Activated gamma-delta T cell treated with Interleukin-2 at 50 U/mL for 16 hours (primary cell): ENCODE results near the gene COL4A1.

ENCODE experiments used
- DNase-seq: peaks from one replicate; pipeline ENCODE4 v3.0.0-alpha.2; 2020

Gene COL4A1

DNA sequence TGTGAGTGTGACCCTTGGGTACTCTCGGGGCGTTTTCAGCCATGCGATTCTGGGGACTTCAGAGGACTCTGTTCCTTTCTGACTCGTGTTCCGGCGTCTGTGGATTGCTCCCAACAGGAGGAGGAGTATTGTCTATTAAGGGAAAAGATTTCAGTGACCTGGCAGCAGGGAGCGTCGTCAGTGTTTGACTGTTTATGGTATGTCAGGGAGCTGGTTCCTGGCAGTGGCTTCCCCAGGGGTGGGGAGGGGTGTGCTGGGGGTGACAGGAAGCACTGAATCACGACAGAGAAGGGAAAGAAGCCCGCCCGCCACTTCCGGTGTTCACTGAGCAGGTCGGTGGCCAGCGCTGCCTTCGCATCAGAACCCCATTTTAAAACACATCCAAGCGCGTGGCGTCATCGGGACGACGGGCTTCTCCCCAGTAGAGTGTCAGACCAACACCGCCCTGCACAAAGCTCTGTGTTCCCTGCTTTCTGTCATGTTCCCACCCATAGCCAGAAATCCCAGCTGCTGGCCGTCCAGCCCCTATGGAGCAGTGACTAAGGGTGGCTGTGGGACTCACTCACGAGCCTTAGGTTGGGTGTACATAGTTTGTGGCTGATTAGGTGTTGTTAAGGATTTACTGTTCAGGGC is 34.0 kb upstream of the COL4A1 start:
- peak; percentile 45 for DNase-seq

DNA sequence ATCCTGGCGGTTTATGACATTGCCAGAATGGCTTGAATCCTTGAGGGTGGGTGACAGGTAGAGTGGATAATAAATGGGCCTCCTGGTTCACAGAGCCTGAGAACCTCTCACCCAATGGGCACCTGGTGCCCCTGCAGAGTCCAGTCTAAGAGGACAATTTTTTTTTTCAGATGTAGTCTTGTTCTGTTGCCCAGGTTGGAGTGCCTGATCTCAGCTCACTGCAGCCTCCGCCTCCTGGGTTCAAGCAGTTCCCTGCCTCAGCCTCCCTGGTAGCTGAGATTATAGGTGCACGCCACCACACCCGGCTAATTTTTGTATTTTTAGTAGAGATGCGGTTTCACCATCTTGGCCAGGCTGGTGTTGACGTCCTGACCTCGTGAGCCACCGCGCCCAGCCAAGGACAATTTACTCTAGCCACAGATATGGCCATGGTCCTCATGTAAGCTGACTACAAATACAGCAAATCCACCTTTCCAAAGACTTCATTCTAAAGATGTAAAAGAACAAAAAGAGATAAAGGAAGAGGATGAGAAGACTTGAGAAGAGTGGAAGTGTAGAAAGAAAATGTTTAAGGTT is 33.1 kb upstream of the COL4A1 start:
- no peak for DNase-seq

DNA sequence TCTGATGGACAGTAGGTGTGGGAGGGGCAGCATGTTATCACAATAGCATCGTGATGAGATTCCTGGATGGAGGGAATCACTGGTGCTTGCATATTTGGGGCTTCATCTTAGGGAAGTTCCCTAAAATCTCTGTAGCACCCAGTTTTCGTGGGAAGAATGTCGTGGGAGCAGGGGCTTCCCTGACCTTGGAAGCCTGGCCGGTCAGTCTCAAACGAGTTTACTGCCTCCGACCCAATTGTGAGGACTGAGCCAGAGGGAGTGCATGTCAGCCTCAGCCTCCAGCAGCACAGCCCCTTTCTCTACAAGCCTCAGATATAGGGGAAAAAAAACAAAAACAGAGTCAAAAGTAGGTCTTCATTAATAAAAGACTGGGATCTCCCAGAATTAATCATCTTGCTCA is 32.3 kb upstream of the COL4A1 start:
- DNase-seq, result no peak

DNA sequence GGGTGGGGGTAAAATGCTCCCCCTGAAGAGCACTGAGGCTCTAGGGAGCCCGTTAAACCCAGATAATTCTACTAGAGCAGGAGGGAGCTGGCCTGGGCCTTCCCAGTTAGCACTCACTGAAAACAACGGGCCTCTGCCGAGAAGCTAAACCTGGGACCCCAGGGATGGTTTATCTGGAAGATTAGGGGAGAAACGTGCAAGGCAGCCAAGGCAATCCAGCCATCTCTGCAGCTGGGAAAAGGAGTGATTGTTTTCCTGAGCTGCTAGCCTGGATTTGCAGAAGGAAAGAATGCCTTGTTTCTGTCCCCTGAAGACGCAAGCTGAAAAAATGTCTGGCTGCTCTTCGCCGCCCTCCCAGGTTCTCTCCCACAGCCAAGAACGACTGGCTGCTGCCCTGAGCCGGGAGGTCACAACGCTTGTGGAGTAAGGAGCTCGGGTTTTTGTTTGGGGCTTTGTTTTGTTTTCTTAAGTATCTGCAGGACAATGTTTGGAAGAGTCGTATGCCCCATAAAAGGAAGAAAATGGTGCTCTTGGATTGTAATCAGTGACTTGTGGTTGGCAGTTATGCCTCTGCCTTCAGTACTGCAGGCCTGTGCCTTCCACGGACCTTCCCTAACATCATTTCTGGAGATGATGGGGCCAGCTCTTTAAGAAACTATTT is 31.6 kb upstream of the COL4A1 start:
- no peak for DNase-seq

DNA sequence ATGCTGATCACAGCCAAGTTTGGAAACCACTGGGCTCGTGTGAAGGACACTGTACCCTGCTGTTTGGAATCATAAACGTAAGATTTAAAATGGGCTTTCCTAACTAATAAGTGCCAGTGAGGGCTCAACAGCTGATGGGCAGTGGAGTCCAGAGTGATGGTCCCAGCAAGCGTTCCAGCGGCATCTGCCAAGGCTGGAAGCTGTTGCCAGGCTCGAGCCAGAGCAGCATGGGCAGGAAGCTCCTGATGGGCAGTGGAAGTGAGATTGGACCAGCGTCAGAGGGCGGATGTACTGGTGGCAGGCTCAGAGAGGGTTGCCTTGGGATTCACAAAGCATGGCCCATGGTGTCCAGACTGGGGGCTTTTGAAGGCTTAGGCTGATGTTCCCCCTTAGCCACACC is 30.3 kb upstream of the COL4A1 start:
- DNase-seq, result no peak

DNA sequence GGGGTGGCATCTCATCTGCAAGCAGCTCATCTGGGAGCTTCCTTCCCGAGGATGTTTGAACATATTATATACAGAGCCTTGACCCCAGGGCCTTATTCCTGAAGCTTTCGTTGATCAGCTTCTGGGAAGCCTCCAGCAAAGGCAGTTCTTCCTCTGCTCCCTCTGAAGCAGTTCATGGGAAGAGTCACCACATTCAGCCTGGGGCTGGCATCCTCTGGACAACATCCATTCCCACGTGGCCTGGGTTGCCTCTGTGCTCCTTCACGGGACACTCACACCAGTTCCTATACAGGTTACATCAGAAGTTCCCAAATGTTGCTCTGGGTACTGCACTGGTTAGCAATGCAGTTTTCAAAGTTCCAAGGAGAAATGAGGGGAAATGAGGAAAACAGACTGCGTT is 29.7 kb upstream of the COL4A1 start:
- no peak for DNase-seq

DNA sequence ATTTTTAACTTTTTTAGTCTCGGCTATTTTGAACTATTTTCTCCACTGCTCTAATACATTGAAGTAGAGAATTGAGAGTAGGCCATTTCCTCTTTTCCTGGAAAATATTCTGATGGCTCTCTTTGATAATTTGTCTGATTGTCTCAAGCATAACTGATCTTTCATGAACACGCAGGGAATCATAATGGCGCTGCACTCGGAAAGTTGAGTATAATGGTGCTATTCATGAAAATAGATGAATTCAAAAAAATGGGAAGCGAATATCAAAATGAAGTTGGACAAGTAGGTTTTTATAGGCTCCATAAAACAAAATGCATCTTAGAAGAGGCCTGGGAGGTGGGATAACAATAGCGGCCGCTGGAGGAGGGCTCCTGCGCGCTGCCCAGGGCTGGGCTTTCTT is 29.2 kb upstream of the COL4A1 start:
- DNase-seq, result no peak

DNA sequence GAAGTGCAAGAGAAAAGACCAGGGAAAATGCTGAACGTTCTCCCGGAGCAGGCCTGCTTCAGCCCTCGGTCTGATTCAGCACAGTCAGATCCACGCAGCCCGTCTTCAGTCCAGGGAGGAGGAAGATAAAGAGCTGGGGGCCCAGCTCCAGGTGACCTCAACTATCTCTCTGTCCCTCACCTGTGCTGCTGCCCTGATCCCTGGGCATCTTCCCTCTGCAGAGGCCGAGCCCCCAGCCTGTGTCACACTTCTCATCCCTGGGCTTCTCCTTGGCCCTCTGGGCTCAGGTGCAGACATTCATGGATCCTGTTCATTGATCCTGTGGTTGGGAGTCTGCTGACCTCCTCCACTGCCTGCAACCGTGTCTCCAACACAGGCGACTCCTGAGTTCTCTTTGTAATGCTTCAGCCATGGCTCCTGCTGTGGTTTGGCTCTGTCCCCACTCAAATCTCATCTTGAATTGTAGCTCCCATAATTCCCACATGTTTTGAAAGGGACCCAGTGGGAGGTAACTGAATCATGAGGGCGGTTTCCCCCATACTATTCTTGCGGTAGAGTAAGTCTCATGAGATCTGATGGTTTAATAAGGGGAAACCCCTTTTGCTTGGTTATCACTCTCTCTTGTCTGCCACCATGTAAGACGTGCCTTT is 28.0 kb upstream of the COL4A1 start:
- DNase-seq, result no peak

DNA sequence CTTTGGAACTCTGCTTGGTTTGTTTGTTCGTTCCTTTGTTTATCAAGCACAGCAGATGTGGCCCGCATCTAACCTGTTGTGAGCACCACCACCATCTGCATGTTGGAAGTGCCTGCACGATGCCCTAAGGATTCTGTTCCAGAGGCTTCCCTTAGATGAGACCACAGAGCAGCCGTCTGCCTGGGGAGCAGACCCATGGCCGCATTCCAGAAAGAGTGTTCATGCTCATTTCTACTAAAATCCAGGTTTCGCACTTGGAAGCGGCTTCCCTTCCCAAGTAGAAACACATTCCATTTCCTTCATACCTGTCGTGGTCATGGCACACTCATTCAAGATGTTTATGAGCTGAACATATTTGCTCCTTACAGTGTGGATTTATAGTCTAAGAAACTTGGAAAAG is 27.3 kb upstream of the COL4A1 start:
- no peak for DNase-seq

DNA sequence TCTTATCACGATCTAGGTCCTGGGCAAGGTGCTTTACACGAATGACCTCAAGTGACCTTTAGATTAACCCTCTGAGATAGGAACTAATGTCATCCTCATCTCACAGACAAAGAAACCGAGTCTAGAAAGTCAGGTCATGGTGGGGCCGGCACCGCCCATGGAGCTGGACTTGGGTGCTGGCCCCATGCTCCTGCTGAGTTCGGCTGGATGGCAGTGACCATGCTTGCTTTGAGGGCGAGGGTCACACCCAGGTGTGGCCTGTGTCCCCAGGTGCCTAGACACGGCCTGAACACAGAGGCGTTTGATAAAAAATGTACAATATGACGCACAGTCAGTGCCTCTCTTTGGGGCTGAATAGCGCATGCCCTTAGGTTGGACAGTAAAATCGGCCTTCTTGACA is 26.9 kb upstream of the COL4A1 start:
- no peak for DNase-seq

DNA sequence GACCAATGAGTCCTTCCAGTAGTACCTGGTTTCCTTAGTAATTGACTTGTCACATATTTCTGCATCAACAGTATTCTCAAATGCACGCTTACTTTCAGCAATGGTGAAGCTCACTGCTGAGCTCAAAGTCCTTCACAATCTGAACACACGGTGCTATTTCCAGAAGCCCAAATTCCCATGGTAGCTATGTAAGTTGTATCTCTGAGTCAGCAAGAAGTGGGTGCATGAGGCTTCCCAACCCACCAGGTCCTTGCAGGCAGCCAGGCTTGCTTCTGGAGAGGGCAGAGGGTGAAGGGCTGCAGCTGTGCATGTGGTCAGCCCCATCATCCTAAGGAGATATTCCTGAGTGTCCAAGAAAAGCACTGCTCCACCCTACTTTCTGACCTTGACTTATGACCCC is 25.8 kb upstream of the COL4A1 start:
- no peak for DNase-seq

DNA sequence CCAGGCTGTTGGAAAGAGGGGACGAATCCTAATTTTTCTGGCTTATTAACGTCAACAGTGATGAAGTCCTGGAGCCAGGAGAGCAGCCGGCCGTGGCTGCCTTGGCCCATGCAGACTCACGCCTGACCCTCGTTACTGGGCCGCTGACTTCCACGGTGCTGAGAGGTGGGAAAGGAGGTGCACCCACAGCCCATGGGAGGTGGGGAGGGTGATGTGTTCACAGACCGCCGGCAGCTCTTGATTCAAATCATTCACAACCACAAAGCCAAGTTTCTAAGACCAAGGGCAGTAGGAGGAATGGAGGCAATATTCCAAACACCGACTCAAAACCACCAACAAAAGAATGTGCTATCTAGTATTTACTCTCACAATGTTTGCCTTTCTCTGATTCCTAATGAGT is 24.4 kb upstream of the COL4A1 start:
- DNase-seq, result no peak

DNA sequence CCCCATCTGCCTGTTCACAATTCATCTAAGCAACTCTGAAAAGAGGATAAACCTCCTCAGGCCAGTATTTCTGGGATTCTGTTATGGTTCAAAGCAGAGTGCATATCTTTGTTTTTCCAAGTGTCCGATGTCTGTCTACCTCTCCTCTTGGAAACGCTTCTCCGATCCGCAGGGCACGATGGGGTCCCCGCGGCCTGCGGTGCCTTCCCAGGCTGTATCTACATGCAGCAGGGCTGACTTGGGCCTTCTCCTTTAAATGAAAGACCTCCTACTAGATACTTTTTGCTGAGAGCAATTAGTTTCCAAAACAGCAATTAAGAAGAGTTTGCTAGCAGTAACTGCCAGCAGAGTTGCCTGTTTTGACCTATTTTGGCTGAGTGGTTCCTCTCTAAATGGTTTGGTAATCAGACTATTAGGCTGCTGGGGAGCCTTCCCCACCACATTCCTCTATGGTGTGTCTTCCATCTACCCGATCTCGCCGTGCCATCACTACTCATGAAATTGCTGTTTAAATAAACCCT is 23.6 kb upstream of the COL4A1 start:
- no peak for DNase-seq

DNA sequence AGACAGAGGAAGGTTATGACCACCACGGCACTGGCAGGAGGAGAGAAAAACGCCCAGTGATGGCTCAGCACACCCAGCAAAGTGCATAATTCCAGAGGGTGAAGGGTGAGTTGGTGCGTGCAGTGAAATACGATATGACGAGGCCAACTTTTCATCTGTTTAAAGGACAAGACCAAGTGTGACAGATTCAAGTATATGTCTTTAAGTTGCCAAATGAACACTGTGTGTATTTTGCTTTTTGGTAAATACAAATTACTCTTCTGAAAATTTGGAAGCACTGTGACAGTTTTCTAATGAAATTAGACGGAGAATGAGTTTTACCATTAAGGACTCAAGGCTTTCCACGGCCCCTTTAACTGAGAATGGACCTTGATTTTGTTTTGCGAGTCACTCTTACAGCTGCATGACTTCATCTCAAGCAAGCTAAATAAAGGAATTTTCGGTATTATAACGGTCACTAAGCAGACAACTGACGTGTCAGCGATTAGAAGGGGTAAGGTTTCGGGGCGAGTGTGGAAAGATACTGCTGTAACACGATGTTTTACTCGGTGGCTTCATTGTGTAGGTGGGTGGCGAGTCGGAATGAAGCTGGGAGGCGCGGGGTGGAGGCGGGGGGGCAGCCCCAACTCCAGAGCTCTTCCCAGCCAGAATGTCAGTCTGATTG is 23.0 kb upstream of the COL4A1 start:
- no peak for DNase-seq

DNA sequence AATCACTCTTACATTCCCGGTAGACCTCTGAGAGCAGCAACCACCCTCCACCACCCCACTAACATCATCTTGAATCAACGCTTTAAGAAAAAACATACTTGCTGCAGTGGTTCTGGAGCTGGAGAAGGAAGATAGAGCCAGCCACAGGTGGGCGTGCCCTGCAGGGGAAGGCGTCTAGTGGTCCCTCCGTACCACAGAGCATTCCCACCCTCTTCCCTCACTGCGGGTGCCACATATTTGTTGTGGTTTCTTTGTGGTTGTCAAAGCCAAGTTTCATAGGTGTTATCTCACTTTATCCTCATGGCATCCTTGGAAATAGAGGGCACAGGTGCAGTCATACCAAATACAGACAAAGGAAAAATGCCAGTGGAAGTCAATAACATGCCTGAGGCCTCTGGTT is 22.3 kb upstream of the COL4A1 start:
- DNase-seq, result no peak

DNA sequence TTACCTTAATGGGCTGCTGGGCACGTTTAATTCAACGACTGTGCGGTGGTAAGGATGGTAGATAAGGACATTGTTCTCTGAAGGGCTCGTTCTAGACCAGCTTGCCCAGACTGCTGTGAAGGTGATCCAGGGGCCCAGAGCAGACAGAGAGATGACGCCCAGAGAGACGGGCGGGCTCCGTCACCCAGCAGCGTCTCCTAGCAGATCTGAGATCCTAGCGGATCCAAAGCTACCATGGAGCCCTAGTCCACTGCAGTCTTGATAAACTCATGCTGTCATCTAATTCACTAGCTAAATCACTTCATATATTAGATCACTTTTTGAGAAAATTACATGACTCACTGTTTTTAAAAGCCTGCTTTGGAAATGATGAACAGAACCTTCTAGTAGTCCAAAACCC is 21.6 kb upstream of the COL4A1 start:
- no peak for DNase-seq

DNA sequence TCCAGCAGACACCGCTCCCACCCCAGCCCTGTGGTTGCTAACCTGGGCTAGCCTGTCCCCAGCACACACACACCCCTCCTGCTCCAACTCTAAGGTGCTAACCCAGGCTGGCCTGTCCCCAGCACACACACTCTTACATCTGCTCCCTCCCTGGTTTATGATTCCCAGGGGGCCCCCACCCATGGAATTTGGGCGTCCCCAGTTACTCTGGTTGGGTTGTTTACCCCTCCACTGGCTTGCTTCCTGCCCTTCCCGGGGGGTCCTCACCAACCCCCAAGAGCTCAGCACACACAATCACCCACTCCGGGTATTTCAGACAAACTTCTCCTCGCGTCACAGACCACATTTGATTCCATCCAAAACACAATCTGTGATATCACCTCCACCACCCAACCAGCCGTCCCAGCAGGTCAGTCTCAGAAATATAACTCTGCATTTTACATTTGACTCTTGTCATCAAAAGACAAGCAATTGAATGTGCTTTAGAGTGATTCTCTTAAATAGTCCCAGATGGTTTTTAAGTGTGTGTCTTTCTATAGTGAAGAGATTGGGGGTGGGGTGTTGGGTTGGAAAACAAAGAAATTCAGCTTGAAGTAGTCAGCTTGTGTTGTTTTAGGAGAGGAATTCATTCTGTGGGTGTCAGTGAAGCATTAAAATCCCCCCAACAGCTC is 20.2 kb upstream of the COL4A1 start:
- DNase-seq, result no peak

DNA sequence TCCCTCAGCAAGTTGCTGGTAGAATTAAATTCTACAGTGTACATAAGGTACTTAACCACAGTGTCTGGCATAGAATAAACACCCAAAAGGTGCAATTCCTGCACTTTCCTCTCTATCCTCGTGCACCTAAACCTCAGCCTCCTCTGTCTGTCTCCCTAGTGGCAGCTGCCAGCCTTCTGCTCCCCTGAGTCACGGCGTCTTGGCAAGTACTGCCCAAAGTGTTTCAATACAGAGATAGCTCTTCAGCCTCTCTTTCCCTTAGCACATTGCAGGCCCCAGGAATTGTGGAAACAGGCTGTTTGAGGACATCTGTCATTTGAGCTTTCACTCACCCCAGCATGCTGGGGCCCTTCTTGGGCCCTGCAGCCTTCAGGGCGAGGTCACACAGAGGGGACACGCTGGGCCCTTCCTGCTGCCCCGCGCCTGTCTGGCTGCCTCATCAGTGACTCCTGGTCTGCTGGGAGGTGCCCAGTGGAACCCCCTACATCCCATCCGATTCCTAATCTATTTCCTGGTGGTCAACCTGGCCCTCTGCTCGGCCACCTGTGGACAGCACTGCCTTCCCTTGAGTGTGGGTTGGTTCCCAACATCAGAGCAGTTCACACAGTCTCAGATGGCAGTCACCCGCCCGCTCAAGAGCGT is 19.4 kb upstream of the COL4A1 start:
- no peak for DNase-seq

DNA sequence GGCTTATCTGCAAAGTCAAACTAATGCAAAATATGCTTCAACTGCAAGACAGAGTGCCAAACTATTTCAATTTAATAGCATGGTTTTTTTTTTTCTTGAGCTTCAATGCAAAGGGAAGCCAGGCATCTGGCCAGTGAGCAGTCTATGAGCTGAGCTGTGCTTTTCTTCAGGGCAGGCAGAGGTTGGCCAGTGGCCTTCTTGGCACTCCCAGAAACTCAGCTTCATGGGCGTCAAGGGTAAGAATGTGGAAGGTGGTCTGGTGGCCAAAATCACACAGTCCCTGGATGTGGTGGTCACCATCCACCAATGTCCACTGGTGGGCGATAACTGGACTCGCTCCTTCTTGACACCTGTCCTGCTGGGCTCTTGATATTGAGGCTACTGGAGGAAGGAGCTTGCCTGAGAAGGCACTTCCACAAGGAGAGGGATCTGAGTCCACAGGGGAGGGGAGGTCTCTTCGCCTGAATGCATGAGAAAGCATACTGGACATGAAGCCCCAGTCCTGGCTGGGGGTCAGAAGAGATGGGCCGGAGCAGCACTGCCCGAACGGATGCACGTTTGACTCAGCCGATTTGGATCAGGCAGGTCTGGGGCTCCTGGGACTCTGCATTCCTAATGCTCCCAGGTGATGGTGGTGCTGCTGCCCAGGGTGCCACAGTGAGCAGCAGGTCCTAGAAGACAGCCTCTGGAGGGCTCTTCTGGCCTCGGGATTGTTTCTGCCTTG is 17.2 kb upstream of the COL4A1 start:
- no peak for DNase-seq

DNA sequence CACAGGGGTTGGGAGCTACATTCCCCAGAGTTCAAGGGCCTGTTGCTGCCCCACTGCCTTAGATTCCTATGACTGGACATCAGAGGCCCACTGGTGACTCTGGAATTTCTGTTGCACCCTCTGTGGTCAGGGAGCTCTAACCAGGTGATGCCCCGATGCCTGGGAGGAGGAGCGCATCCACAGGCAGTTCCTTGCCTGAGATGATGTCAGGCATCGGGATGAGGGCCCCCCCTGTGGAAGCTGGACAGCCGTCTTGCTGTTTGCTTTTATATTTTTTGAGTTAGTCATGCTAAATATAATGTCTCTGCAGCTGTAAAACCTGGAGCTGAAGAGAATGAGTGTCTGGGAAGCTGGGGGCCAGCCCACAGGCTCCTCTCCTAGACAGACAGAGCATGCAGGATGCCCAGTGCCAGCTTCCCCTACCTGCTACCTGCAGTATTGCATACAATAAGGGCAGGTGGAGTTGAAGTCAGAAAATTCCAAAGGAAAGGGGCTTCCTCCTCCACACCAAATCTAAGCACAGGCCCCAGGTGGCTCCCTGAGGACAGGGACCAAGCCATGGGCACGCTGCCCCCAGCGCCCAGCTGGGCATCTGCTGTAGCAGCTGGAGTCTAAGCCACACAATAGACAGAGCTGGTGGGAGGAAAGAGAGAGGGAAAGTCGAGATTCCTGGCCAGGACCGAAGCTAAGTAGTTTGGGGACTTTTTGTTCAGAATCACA is 16.4 kb upstream of the COL4A1 start:
- no peak for DNase-seq

DNA sequence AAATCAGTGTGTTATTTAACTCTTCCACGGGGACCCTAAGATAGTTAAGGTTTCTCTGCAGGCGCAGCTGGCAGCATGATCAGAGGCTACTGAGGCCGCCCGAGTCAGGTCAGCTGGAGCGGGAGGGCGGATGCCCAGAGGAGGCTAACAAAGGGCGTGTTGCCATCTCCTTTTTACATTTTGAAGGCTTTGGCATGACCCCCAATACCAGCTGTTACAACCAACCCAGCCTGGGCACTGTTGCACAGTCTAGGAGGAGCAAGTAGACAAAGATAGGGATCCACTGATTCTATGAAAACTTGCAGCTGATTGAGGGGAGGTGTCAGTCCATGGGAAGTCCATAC is 15.8 kb upstream of the COL4A1 start:
- DNase-seq, result no peak
